Erythroblast (primary cell): Measurements from ENCODE around the gene TLNRD1.

Experiments used
- DNase-seq, 2 experiments: peaks; one replicate each; lab custom pipeline; 2025; lab: John Stamatoyannopoulos, UW
- GATA1 ChIP-seq: IDR thresholded peaks from 2 replicates; pipeline ENCODE4 v1.6.1; 2011; ENCODE audit warnings: low read depth, mild to moderate bottlenecking, control low read depth, low read length, moderate library complexity
- POLR2A ChIP-seq: IDR thresholded peaks from 2 replicates; pipeline ENCODE4 v1.6.1; 2011; ENCODE audit warnings: mild to moderate bottlenecking, low read length

Gene TLNRD1

GRCh38 chr15:81038975-81039607 is 38.4 kb downstream of the TLNRD1 start:
- TF ChIP-seq POLR2A = no peak
- DNase-seq = no peak

GRCh38 chr15:81040757-81041156 is 40.0 kb downstream of the TLNRD1 start:
- DNase-seq = no peak
- TF ChIP-seq POLR2A = no peak
- no peak for TF ChIP-seq GATA1

- TF ChIP-seq POLR2A (no peak), GATA1 (no peak)
- no peak for DNase-seq
Measured at GRCh38 chr15:81043281-81043934, 42.7 kb downstream of the TLNRD1 start.

GRCh38 chr15:81043935-81044575 is 43.3 kb downstream of the TLNRD1 start:
- TF ChIP-seq GATA1 (no peak), POLR2A (no peak)
- DNase-seq = no peak

GRCh38 chr15:81046290-81046689 is 45.6 kb downstream of the TLNRD1 start:
- no peak for TF ChIP-seq POLR2A
- TF ChIP-seq GATA1 = no peak
- no peak for DNase-seq

- TF ChIP-seq POLR2A (no peak), GATA1 (no peak)
Measured at GRCh38 chr15:81047928-81048327, 47.2 kb downstream of the TLNRD1 start.

GRCh38 chr15:81049835-81050234 is 49.1 kb downstream of the TLNRD1 start:
- no peak for DNase-seq
- TF ChIP-seq GATA1 (no peak), POLR2A (no peak)

More at GRCh38 chr15:81047928-81048327, 47.2 kb downstream of the TLNRD1 start:
- no peak for DNase-seq

GRCh38 chr15:81050259-81050658 is 49.5 kb downstream of the TLNRD1 start:
- TF ChIP-seq POLR2A = no peak
- TF ChIP-seq GATA1 = no peak
- DNase-seq = no peak

GRCh38 chr15:81050805-81051204 is 50.1 kb downstream of the TLNRD1 start:
- DNase-seq = no peak
- TF ChIP-seq GATA1 = no peak
- TF ChIP-seq POLR2A = no peak

GRCh38 chr15:81052046-81052445 is 51.3 kb downstream of the TLNRD1 start:
- TF ChIP-seq GATA1 (no peak), POLR2A (no peak)
- no peak for DNase-seq

GRCh38 chr15:81053621-81054020 is 52.9 kb downstream of the TLNRD1 start:
- DNase-seq = no peak
- TF ChIP-seq GATA1 (no peak), POLR2A (no peak)

- no peak for DNase-seq
- no peak for TF ChIP-seq POLR2A
- TF ChIP-seq GATA1 = no peak
Measured at GRCh38 chr15:81054236-81054635, 53.5 kb downstream of the TLNRD1 start.
